DMS53 treated with DMSO at 0.1 percent for 48 hours (cell line): ENCODE measurements around the gene TEAD2.

Source experiments
- DNase-seq: peaks from one replicate; lab custom pipeline; 2025; ENCODE audit not compliant: unreplicated experiment; lab: John Stamatoyannopoulos, UW

Gene TEAD2

GRCh38 chr19:49362048-49362928 is at the start of gene TEAD2:
Gene TEAD2, minus strand, starts transcription at chr19:49362416. Its CDS starts 2,341 bp downstream, at chr19:49360075.
- DNase-seq = no peak

DNA sequence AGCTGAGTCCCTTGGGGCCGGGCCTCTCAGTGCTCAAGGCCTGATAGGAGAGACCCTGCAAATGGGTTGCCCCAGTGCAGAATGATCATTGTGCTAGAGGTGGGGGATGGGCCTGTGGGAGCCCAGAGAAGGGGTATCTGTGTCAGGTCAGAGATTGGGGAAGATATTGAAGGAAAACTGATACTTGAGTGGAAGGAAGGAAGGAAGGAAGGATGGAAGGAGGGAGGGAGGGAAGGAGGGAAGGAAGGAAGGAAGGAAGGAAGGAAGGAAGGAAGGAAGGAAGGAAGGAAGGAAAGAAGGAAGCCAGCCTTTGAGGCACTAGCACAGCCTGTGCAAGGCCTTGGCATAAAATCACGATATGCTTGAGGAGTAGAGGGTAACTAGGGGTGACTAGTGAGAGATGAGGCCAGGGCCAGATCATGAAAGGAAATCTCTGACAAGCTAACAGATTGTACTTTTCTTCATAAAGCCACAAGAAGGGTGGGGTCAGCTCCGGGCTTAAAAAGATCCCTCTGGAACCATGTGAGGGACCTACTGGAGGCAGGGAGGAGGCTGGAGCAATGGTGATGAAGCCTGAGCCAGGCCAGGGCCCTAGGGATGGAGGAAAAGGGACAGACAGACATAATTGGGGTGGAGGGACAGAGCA is 49.6 kb upstream of the TEAD2 start:
- no peak for DNase-seq

DNA sequence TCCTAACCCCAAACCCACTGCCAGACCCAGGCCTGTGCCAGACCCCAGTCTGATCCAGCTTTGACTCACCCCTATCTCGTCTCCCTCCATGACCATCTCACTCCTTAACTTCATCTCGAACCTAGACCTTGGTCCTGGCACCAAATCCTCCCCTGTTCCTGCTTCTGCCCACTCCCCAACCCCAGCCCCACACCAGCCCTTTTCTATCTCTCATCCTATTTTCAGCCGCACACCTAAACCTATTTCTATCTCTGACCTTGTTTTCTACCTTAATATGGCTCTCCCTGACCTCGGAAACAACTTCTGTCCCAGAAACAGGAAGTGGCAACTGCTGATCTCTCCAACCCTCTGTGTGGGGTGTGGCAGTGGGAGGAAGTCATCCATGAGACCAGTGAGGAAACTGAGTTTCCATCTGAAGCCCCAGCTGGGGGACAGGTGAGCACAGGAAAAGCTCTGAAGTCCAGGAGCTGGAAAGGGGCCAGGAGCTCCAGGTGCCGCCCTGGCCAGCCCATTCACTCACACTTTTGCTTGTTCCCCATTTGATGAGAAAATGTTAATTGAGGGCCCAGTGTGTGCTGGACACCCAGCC is 47.3 kb upstream of the TEAD2 start:
- DNase-seq = no peak

- no peak for DNase-seq
Observed at GRCh38 chr19:49408816-49409440, 46.7 kb upstream of the TEAD2 start.

- no peak for DNase-seq
Observed at GRCh38 chr19:49407482-49408015, 45.3 kb upstream of the TEAD2 start.

DNA sequence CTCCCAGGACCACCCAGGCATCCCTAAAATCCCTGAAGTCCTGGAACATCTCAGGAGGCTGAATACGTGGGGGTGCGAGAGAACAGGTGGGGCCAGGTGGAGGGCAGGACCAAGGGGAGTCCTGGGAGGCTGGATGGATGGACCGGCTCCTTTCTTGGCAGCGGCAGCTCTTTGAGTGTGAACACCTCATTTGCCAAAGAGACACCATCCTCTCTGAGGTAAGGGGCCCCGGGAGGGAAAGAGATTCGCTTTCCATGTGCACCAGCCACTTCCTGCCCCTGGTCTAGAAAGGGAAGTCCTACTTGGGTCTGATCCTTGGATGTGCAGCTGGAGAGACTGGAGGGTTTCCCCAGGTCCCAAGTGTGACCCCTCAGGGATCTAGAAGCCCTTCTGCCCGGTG is 44.9 kb upstream of the TEAD2 start:
- no peak for DNase-seq

- peak; percentile 60 for DNase-seq
Observed at GRCh38 chr19:49403404-49404187, 41.4 kb upstream of the TEAD2 start.

GRCh38 chr19:49400029-49400428 is 37.8 kb upstream of the TEAD2 start:
- DNase-seq = no peak

DNA sequence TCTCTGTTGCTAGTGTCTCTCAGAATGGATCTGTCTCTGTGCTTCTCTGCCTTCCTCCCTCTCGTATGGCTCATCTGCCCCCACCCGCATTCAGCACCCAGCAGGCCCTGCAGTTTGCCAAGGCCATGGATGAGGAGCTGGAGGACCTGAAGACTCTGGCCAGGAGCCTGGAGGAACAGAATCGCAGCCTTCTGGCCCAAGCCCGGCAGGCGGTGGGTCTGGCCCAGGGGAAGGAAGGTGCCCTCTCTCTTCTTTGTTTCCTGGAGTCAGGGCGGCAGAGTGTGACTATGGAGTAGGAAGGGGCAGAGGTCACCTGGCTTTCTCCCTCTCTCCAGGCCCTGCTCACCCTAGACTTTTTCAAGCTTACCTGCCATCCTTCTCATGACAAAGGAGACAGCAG is 36.7 kb upstream of the TEAD2 start:
- no peak for DNase-seq

DNA sequence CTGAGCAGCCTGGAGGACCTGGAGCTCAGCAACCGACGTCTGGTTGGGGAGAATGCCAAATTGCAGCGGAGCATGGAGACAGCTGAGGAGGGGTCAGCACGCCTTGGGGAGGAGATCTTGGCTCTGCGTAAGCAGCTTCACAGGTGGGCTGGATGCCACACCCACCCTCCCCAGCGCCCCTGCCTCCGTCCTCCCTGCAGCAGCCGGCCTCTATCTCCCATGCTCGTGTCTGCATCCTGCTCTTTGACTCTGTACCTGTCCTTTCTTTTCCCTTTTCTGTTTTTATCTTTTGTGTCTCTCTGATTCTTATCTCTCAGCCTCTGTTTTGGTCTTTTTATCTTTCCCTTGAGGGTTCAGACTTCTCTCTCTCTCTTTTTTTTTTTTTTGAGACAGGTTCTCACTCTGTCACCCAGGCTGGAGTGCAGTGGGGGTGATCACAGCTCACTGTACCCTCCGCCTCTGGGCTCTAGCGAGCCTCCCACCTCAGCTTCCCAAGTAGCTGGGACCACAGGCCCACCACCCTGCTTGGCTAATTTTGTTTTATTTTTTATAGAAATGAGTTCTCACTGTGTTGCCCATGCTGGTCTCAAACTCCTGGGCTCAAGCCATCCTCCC is 35.9 kb upstream of the TEAD2 start:
- DNase-seq = no peak

DNA sequence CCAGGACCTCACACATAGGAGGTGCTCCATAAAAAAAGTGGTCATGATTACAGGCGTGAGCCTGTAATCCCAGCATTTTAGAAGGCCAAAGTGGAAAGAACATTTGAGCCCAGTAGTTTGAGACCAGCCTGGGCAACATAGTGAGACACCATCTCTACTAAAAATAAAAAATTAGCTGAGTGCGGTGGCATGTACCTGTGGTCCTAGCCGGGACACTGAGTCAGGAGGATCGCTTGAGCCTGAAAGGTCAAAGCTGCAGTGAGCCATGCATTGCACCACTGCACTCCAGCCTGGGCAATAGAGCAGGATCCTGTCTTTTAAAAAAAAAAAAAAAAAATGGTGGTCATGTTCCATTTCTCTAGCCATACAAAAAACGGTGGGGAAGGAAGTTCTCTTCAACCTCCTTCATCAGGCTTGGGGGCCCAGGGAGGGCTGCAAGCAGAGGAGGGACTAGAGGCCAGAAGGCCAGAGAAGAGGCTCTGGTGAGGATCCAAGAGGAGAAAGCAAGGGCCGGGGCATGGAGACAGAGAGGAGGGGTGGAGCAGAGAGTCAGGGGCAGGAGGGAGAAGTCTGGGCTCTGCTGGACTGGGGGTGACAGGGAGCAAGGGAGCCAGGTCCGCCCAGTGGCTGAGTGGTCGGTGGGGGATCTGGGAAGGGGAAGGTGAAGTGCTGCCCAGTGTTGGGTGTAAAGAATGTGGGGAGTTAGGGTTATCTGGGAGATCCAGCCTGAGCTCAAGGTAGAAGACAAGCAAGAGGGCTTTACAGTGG is 34.7 kb upstream of the TEAD2 start:
- DNase-seq = no peak

DNA sequence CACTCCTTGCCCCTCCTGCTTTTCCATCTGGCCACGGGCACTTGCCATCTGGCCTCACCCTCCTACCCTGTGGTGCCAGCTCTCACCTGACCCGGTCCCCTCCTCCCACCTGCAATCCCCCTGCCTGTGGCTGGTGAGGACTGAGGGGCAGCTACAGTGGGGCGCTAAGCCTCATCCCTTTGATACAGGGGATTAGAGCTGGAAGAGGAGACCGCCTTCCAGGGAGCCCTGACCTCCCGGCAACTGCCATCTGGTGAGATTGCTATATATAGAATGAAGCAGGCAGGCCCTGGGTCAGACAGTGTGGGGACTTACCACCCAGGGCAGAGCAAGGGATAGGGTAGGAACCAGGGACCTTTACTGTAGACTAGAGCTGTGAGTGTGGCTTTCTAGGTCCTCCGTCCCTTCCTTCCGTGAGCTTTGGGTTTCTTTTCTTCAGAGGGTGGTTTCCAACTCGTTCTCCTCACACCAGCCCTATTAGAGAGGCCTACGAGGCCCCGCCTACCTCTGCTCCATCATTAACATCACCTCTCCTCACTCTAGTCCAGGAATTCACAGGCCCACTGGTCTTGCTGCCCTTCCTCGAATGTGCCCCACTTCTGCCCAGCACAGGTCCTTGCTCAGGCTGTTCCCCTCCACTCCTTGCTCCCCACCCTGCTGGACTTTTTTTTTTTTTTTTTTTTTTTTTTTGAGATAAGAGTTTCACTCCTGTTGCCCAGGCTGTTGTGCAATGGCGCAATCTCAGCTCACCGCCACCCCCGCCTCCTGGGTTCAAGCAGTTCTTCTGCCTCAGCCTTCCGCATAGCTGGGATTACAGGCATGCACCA is 33.6 kb upstream of the TEAD2 start:
- no peak for DNase-seq

GRCh38 chr19:49393881-49394280 is 31.7 kb upstream of the TEAD2 start:
- no peak for DNase-seq

DNA sequence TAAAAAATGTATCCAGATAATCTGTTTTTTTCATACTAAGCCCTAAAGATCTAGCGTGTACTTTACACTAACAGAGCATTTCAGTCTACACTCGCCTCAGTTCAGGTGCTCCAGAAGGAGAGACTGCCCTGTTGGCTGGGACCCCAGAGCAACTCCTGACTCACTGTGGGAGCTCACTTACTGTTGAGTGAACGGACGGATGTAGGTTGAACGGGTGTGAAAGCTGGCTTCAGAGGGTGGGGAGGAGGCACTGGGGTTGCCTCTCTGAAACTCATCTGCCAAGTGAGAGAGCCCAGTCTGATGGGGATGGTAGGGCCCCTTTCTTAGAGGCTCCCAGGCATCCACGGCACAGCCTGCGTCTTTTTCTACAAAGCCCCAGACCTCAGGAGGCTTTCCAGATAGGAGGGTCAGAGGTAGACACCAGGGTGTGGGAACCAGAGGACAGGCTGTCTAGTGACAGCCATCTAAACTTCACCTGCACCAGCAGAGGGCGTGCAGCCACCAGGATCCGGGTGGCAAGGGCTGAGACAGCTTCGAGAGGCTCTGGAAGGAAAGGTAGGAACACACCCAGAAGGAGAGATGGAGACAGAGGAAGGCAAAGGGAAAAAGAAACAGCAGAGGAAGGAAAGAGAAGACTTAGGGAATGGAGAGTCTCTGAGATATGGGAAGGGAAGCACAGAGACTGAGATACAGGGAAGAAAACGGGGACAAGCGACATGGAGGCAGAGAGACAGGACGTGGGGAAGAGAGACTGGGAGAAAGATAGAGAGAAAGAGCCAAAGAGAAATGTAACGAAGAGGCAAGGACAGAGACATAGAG is 29.6 kb upstream of the TEAD2 start:
- peak; percentile 62 for DNase-seq

- DNase-seq = no peak
Observed at GRCh38 chr19:49390929-49391359, 28.7 kb upstream of the TEAD2 start.

- DNase-seq = no peak
Observed at GRCh38 chr19:49390131-49390928, 28.1 kb upstream of the TEAD2 start.

DNA sequence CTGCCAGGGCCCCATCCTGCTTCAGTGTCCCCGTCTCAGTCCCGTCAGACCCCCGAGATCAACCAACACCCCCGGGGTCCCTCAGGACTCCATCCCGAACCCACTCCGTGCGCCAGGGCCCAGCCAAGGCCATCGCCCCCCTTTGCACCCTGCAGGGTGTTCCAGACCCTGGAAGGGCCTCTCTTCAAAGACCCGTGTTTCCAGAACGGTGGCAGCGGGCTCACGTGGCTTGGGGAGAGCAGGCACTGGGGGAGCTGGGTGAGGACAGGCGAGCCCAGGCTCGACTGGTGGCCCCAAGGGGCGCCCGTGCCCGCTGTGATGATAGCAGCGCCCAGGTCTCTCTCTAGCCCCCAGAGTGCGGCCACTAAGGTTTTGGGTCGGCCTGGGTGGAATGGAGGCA is 27.2 kb upstream of the TEAD2 start:
- DNase-seq = no peak
